UCSD-AML1 (cell line): Measurements from ENCODE around the gene MLKL.
"Not testable (repeated sequence)": the region's sequence is repeated elsewhere in the genome, so short reads cannot be mapped to it uniquely, and the experiment has no call there.

ENCODE experiments used
- DNase-seq: peaks from one replicate; lab custom pipeline; 2025; ENCODE audit not compliant: unreplicated experiment; lab: John Stamatoyannopoulos, UW

Gene MLKL

DNA sequence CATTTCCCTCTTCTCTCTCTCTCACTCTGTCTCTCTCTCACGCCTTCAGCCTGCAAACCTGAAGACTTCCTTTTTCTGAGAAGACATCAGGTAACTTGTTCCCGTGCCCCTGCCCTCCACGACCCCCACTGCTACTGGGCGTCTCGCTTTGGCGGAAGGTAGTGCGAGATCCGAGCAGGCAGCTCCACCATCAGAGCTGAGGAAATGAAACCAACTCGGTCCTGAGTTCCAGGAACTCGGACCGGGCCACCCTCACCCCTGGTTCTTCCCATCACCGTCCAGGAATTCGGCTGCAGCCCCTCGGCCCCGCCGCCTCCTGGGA lies 585 bp downstream of the MLKL start:
- DNase-seq: peak; percentile 63

DNA sequence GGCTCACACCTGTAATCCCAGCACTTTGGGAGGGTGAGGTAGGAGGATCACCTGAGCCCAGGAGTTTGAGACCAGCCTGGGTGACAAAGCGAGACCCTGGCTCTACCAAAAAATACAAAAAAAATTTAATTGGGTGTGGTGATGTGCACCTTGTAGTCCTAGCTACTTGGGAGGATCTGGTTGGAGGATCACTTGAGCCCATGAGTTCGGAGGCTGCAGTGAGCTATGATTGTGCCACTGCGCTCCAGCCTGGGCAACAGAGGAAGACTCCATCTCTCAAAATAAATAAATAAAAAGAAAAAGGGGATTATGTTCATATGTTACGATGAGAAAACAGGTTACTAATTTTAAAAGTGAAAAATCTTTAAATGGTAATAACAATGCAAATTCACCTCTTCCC lies 996 bp downstream of the MLKL start:
- no peak for DNase-seq

- no peak for DNase-seq
Observed at GRCh38 chr16:74698222-74698621, 2.4 kb downstream of the MLKL start.

DNA sequence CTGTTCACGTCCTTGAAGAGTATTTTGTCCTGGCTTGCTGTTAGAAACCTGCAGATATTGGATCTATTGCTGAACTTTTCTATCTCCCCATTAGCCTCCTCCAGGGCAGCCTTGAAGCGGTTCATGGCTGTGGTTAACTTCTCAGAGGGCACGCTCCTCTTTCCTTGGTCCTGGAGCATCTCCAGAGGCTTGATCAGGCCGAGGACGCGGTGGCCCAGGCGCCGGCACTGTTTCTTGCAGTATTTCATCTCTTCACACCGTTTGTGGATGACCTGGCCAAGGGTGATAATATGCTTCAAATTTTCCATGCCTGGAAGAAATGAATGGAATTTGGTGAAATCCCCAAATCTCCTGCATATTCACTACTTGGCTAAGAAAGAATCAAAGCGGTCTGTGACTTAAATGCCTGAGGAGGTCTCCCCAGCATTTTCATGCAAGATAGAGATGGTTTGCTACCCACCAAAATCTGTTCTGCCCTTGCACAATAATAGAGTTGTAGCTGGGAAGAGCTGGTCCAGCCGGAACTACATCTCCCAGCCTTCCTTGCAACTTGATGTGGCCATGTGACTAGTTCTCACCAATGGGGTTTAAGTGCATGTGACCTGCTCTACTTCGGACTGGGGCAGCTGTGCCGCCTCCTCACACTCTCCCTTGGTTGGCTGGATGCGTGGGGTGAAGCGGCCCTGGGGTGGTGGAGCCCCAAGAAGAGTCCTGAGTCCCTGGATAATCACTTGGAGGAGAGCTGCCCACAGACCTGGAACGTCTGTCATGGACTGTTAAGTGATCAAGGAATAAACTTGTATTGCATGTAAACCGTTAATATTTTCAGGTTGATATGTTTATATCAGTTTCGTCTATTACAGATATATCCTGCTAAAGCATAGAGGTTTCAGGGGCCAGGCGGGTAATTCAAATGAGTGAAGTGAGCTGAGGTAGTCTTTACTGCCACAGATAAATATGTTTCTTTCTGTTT lies 4.9 kb downstream of the MLKL start:
- DNase-seq: peak; percentile 30

DNA sequence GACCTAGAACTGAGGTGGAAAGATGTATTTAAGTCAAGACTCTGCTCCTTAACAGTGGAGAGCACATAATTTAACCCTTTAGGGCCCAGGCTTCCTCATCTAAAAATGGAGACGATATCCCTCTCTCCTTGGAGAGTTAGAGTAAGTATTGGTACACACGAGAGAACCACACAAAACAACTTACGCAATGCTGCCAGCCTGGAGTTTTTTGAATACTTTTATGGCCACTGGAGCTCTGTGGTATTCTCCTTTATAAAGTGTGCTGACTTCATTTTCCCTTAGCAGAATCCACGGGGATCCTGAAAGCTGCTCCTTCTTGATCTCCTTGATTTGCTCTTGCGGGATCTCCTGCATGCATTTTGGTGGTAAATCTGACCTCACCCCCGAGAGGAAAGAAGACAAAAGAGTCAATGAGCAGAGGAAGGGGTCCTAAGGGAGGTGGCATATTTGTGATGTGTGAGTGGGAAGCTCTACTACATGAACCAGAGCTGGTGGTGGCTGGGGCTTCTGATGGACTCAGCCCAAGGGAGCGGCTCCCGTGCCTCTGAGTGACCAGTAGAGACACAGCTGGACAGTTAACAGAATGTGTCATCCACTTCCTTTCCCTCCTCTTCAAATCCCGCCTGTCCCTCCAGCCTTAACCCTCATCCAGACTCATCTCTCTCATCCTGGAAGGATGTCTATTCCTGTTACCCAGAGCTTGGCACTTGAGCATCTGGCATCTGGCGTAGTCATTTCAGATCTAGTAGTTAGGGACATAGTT lies 9.4 kb downstream of the MLKL start:
- DNase-seq: no peak

- DNase-seq: no peak
Observed at GRCh38 chr16:74682556-74682955, 18.1 kb downstream of the MLKL start.

DNA sequence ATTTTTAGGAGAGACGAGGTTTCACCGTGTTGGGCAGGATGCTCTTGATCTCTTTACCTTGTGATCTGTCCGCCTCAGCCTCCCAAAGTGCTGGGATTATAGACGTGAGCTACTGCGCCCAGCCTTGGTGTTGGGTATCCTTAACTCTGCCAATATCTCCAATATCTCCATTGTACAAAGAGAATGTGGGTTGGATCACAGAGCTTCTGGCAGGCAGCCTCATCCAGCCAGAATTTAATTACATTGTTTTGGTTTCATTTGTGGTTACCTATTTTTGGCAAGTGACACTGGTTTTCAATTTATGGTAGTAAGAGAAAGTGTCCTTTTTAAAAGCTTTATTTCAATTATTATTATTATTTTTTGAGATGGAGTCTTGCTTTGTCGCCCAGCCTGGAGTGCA lies 20.0 kb downstream of the MLKL start:
- DNase-seq: no peak

- no peak for DNase-seq
Observed at GRCh38 chr16:74679983-74680382, 20.7 kb downstream of the MLKL start.

DNA sequence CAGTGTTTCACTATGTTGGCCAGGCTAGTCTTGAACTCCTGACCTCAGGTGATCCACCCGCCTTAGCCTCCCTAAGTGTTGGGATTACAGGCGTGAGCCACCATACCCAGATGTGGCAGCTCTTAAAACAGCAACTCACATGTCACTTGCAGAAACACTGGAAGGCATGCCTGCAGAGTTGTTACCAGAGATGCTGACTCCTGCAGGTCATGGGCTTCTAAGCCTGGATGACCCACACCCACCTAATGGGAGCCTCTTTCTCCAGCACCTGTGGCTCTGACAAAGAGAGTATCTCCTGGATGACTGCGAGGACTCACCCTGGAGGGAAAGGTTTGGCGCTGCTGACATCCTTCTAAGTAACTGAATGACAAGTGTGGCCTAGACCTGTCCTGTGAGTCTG lies 22.8 kb downstream of the MLKL start:
- no peak for DNase-seq

DNA sequence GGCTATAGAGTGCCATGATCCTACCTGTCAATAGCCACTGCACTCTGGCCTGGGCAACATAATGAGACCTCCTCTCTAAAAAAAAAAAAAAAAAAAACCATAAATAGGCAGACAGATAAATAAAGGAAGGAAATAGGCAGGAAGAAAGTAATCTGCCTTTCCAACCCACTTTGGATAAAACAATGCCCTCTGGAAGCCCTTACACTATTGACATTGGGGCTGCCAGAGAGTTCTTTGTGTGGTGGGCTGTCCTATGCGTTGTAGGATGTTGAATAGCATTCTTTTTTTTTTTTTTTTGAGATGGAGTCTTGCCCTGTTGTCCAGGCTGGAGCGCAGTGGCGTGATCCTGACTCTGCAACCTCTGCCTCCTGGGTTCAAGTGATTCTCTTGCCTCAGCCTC lies 26.8 kb downstream of the MLKL start:
- DNase-seq: no peak

- DNase-seq: not testable (repeated sequence)
Observed at GRCh38 chr16:74668877-74669276, 31.8 kb downstream of the MLKL start.

DNA sequence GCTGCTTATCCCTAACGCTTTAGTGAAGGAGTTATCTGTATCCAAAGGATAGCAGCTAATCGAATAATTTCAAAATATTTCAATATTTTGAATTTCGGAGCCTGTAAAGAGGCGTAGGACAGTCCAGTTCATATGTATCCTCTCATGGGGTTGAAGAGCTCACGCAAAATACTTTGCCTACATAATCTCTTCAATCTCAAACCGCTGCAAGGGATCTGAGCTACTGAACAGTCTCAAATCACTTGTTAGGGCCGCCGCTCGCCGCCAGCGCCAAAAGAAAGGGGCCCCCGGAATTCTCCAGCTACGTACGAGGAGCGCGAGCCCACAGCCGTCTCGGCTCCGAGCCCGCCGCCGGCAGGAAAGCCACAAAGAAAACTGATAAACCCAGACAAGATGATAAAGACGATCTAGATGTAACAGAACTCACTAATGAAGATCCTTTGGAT lies 33.4 kb downstream of the MLKL start:
- DNase-seq: peak; percentile 37

DNA sequence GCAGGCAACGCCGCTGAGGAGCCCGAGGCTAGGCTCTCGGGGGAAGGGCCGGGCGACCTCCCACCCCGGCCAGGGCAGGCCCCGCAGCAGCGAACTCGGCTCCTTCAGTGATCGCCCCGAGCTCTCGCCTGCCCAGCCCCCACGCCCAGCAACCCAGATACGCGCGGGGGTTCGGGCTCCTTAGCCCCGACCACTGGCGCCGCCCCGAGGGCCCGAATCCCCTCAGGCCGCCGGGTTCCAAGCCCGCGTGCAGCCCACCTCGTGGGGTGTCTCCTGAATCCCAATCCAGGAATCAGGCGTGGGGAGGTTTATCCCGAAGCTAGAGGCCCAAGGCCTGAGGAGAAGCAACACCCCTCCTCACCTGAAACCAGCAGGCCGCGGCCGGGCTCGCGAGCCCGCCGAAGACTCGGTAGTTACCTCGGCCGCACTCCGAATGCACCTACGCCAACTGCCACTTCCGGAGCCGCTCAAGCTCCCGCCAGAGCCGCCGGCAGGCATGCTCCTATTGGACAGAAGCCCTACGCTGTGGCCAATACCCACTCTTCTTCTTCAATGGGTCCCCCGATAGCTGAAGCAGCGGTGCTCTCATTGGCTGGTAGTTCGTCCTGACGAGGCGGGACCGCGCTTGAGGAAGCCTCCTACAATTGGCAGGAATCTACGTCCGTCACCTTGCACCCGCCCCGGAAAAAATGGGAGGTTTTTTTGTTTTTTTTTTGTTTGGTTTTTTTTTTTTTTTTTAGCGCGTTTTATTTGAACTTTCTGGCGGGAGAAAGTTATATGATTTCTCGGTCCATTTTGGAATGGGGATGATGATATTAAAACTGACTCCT lies 34.0 kb downstream of the MLKL start, which contains the start of gene RFWD3:
Gene RFWD3 (minus strand): TSS at position 453 of the 830 bp plus-strand sequence. CDS start 5,428 bp downstream, outside the sequence.
- DNase-seq: peak; percentile 94

- no peak for DNase-seq
Observed at GRCh38 chr16:74666010-74666421, 34.6 kb downstream of the MLKL start.

GRCh38 chr16:74661064-74661463 lies 39.6 kb downstream of the MLKL start:
- no peak for DNase-seq

- no peak for DNase-seq
Observed at GRCh38 chr16:74660383-74660782, 40.3 kb downstream of the MLKL start.

DNA sequence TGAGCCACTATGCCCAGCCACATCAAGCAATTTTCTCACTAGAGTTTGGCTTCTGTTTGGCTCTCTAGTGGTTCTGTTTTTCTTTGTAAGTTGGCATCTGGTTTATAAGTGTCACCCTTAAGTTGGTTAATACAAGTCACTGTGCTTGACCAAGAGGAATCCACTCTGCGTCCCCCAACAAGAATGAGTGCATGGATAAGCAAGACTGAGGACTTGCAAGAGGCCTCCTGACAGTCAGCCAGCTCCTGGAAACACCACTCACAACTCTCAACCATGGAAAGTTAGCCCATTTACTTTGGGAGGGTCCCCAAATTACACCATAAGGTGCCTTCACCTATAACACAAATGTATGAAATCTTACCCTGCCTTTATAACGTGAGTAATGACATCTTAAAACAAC lies 41.6 kb downstream of the MLKL start:
- DNase-seq: no peak

DNA sequence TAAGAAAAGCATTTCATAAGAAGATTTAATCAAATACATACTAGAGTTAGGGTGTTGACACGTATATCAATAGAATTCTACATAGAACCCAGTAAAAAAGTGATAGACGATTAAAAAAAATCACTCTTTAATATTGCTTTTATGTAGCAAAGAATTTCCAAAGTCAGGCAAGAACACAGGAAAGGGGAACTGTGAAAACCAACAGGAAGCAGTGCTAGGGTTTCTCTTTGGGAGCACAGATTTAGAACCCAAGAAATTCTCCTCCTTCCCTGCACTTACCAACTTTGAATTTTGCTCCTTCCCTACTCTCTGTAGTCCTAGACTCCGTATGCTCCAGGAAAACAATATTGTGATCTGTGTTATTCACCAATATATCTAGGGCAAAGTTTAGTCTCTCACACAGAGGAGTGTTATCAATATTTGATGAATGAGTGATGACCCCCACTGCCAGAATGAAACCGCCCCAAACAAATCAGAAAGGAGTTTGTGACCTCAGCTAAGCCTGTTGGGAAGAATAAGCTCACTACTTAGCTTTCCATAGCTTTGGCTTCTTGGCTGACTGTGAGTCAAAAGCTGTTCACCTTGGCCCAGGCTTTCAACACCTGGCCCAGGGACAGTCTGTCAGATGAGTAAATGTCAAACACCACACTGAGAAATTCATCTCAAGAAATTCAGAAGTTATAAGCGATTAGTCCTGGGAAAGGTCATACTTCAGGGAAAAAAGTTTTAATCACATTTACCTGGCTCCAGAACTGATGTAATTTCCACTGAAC lies 42.6 kb downstream of the MLKL start:
- DNase-seq: no peak

DNA sequence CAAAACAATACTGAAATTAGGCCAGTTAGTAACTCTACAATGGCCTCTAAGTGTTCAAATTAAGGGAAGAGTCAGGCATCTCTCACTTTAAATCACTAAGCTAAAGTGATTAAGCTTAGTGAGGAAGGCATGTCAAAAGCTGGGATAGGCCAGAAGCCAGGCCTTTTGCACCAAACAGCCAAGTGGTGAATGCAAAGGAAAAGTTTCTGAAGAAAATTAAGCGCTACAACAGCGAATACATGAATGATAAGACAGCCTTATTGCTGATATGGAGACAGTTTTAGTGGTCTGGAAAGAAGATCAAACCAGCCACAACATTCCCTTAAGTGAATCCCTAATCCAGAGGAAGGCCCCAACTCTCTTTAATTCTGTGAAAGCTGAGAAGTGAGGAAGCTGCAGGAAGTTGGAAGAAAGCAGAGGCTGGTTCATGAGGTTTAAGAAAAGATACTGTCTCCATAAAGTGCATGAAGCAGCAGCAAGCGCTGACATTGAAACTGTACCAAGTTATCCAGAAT lies 46.1 kb downstream of the MLKL start:
- DNase-seq: no peak

GRCh38 chr16:74652883-74653282 lies 47.8 kb downstream of the MLKL start:
- not testable (repeated sequence) for DNase-seq
